ENCODE results near the gene RBM12. TPM values are rescaled to one million over a fixed set of nuclear protein-coding genes. Genes with fewer than 3 reads are reported as not detected.
"Not testable (repeated sequence)": the region's sequence is repeated elsewhere in the genome, so short reads cannot be mapped to it uniquely, and the experiment has no call there.

RBM12 gene
- 55.7 TPM for total RNA-seq

- H3K4me1 ChIP-seq (ENCODE audit: insufficient read depth, low read length) = peaks cover 38% of the 10 kb centered on the region
- no peaks in the 10 kb centered on the region for H3K9me3 ChIP-seq (ENCODE audit: low read depth, low read length)
- peak within 1 kb of the TSS; percentile 82 for H3K4me3 ChIP-seq (ENCODE audit: low read length)
- H3K27me3 ChIP-seq (ENCODE audit: insufficient read depth, low read length) = no peaks in the 10 kb centered on the region
Observed at GRCh38 chr20:35664466-35665206, at the start of gene RBM12, which contains the start of gene CPNE1. TSS of gene RBM12 (minus strand) at chr20:35664900. CDS start at chr20:35655322, 9,578 bp downstream. TSS of gene CPNE1 (minus strand) at chr20:35664900. CDS start at chr20:35632923, 31,977 bp downstream.

GRCh38 chr20:35714127-35714526 lies 49.4 kb upstream of the RBM12 start:
- Histone ChIP-seq H3K4me1 (ENCODE audit: insufficient read depth, low read length) (peaks cover 10% of the 10 kb centered on the region), H3K9me3 (ENCODE audit: low read depth, low read length) (no peaks in the 10 kb centered on the region), H3K4me3 (ENCODE audit: low read length) (no peak overlapping the region), H3K27me3 (ENCODE audit: insufficient read depth, low read length) (no peaks in the 10 kb centered on the region)

GRCh38 chr20:35713120-35713519 lies 48.4 kb upstream of the RBM12 start:
- not testable (repeated sequence) for H3K9me3 ChIP-seq (ENCODE audit: low read depth, low read length); H3K27me3 ChIP-seq (ENCODE audit: insufficient read depth, low read length); H3K4me3 ChIP-seq (ENCODE audit: low read length)
- peaks cover 11% of the 10 kb centered on the region for H3K4me1 ChIP-seq (ENCODE audit: insufficient read depth, low read length)

- Histone ChIP-seq H3K4me1 (ENCODE audit: insufficient read depth, low read length) (peaks cover 11% of the 10 kb centered on the region), H3K4me3 (ENCODE audit: low read length) (no peak overlapping the region), H3K9me3 (ENCODE audit: low read depth, low read length) (no peaks in the 10 kb centered on the region), H3K27me3 (ENCODE audit: insufficient read depth, low read length) (no peaks in the 10 kb centered on the region)
Observed at GRCh38 chr20:35711588-35712209, 47.0 kb upstream of the RBM12 start.

- H3K27me3 ChIP-seq (ENCODE audit: insufficient read depth, low read length) = no peaks in the 10 kb centered on the region
- H3K9me3 ChIP-seq (ENCODE audit: low read depth, low read length) = no peaks in the 10 kb centered on the region
- peaks cover 11% of the 10 kb centered on the region for H3K4me1 ChIP-seq (ENCODE audit: insufficient read depth, low read length)
- no peak overlapping the region for H3K4me3 ChIP-seq (ENCODE audit: low read length)
Observed at GRCh38 chr20:35710884-35711587, 46.3 kb upstream of the RBM12 start.

GRCh38 chr20:35710039-35710438 lies 45.3 kb upstream of the RBM12 start:
- H3K27me3 ChIP-seq (ENCODE audit: insufficient read depth, low read length) = no peaks in the 10 kb centered on the region
- no peaks in the 10 kb centered on the region for H3K9me3 ChIP-seq (ENCODE audit: low read depth, low read length)
- H3K4me1 ChIP-seq (ENCODE audit: insufficient read depth, low read length) = peaks cover 11% of the 10 kb centered on the region
- H3K4me3 ChIP-seq (ENCODE audit: low read length) = no peak overlapping the region

- Histone ChIP-seq H3K9me3 (ENCODE audit: low read depth, low read length) (no peaks in the 10 kb centered on the region), H3K27me3 (ENCODE audit: insufficient read depth, low read length) (no peaks in the 10 kb centered on the region), H3K4me1 (ENCODE audit: insufficient read depth, low read length) (peaks cover 11% of the 10 kb centered on the region), H3K4me3 (ENCODE audit: low read length) (no peak overlapping the region)
Observed at GRCh38 chr20:35709259-35709658, 44.6 kb upstream of the RBM12 start.

- no peaks in the 10 kb centered on the region for H3K27me3 ChIP-seq (ENCODE audit: insufficient read depth, low read length)
- no peak overlapping the region for H3K4me3 ChIP-seq (ENCODE audit: low read length)
- H3K4me1 ChIP-seq (ENCODE audit: insufficient read depth, low read length) = peaks cover 11% of the 10 kb centered on the region
- H3K9me3 ChIP-seq (ENCODE audit: low read depth, low read length) = no peaks in the 10 kb centered on the region
Observed at GRCh38 chr20:35708502-35708901, 43.8 kb upstream of the RBM12 start.

- not testable (repeated sequence) for H3K4me3 ChIP-seq (ENCODE audit: low read length); H3K27me3 ChIP-seq (ENCODE audit: insufficient read depth, low read length); H3K4me1 ChIP-seq (ENCODE audit: insufficient read depth, low read length); H3K9me3 ChIP-seq (ENCODE audit: low read depth, low read length)
Observed at GRCh38 chr20:35706591-35707529, 42.2 kb upstream of the RBM12 start.

GRCh38 chr20:35705894-35706293 lies 41.2 kb upstream of the RBM12 start:
- H3K4me1 ChIP-seq (ENCODE audit: insufficient read depth, low read length); H3K4me3 ChIP-seq (ENCODE audit: low read length); H3K9me3 ChIP-seq (ENCODE audit: low read depth, low read length); H3K27me3 ChIP-seq (ENCODE audit: insufficient read depth, low read length): not testable (repeated sequence)

- Histone ChIP-seq H3K9me3 (ENCODE audit: low read depth, low read length) (no peaks in the 10 kb centered on the region), H3K27me3 (ENCODE audit: insufficient read depth, low read length) (no peaks in the 10 kb centered on the region), H3K4me1 (ENCODE audit: insufficient read depth, low read length) (peaks cover 15% of the 10 kb centered on the region), H3K4me3 (ENCODE audit: low read length) (no peak overlapping the region)
Observed at GRCh38 chr20:35704514-35705261, 40.0 kb upstream of the RBM12 start.

GRCh38 chr20:35702824-35703695 lies 38.4 kb upstream of the RBM12 start:
- H3K27me3 ChIP-seq (ENCODE audit: insufficient read depth, low read length) = no peaks in the 10 kb centered on the region
- no peak overlapping the region for H3K4me3 ChIP-seq (ENCODE audit: low read length)
- no peaks in the 10 kb centered on the region for H3K9me3 ChIP-seq (ENCODE audit: low read depth, low read length)
- peaks cover 19% of the 10 kb centered on the region for H3K4me1 ChIP-seq (ENCODE audit: insufficient read depth, low read length)

- H3K4me3 ChIP-seq (ENCODE audit: low read length) = no peak overlapping the region
- no peaks in the 10 kb centered on the region for H3K9me3 ChIP-seq (ENCODE audit: low read depth, low read length)
- peaks cover 26% of the 10 kb centered on the region for H3K4me1 ChIP-seq (ENCODE audit: insufficient read depth, low read length)
- H3K27me3 ChIP-seq (ENCODE audit: insufficient read depth, low read length) = no peaks in the 10 kb centered on the region
Observed at GRCh38 chr20:35702051-35702823, 37.5 kb upstream of the RBM12 start.

All from mononuclear cell (primary cell).